HL-60/S4 treated with retinoic acid at 250 ng/mL for 4 days and 3 days (cell line): Measurements from ENCODE around the gene SLFN12L.
"Not testable (repeated sequence)": the region's sequence is repeated elsewhere in the genome, so short reads cannot be mapped to it uniquely, and the experiment has no call there.

Experiments used
- in situ Hi-C: fragments of 300-500 bp; cut with MboI; formaldehyde crosslinking; loops from 2 replicates; pipeline ENCODE4 v1.7.0; 2022; ENCODE audit warnings: low sequenced_read_pairs

The SLFN12L gene

DNA sequence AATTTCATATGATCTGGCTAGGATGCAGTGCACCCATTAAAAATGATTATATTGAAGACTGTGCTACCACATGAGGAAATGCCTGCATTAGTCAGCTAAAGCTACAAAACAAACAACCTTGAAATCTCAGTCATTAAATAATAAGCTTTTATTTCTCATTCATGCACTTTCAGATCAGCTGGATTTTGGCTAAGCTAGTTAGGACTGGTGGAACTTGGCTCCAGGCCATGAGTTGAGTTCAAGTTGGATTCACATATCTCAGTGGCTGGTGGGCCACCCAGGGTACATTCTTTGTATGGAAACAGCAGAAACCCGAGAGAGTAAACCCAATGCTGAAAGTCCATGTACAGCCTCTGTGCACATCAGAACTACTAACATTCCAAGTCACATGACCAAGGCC lies 6.4 kb upstream of the SLFN12L start:
- in situ Hi-C loops, result loop anchor here (25.0 kb wide), 1 partner anchor 382 kb away; no protein-coding TSS in a partner anchor

DNA sequence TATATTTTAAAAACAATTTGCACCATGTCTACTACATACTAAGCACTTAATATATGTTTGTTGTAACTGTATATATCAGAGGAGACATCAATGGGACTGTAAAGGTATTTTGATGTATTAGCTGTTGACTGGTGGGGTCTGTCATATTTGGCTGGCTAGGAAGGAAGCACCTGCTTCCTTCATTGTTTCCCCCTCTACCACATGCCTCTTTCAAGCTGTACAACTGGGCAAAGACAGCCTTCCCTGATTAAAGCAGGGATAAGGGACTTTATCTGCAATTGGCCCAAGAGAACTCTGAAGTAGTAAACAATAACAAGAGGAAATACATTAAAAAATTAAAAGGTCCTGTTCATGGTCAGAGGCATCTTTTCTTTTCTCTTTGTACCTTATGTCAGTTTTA lies 5.5 kb upstream of the SLFN12L start:
- in situ Hi-C loops, result loop anchor here (25.0 kb wide), 1 partner anchor 381 kb away; no protein-coding TSS in a partner anchor

DNA sequence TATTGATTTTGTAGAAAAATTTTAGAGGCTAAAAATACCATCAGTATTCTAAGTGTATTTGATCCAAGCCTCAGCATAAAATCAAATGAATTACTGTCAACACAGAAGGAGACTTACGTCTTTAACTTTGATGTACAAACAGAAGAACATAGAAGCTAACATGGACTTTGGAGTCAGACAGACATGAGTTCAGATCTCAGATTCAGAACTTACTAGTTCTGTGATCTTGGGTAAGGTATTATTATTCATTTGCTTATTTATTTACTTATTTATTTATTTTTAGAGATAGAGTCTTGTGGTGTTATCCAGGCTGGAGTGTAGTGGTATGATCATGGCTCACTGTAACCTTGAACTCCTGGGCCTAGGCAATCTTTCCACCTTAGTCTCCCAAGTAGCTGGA lies 4.0 kb upstream of the SLFN12L start:
- in situ Hi-C loops, result loop anchor here (25.0 kb wide), 1 partner anchor 379 kb away; no protein-coding TSS in a partner anchor

DNA sequence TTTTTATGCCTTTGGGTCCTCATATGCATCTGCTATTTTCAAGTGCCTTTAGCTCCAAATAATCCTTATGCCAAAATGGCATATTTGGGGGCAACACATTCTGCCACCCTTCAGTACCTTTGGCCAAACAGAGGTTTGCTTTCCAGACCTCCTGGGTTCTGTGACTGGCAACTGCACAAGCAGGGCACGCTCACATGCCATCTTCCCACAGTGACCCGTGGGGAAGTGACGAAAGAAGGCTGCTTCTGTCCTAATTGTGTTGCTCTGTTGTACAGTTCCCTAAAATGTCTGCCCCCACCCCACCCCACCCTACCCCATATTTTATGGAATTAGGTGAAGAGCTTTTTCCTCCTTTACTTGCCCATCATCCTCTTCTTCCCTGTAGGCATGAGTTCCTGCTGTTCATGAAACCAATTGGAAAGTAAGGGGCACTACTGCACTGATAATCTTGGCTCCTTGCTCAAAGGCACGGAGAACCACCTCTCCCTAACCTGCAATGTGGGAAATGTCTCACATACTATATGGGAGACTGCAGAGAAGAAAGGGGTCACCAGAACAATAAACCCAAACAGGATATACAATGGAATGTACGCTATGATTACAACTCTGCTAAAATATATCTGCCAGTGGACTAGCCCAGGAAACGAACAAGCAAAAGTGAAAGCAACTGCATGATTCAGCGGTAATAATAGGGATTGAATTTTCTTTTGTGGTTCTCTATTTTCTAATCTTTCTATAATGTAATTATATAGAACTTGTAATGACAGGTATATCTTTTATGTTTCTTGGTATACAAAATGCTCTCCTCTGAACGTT lies 3.3 kb upstream of the SLFN12L start:
- in situ Hi-C loops, result loop anchor here (25.0 kb wide), 1 partner anchor 378 kb away; no protein-coding TSS in a partner anchor

DNA sequence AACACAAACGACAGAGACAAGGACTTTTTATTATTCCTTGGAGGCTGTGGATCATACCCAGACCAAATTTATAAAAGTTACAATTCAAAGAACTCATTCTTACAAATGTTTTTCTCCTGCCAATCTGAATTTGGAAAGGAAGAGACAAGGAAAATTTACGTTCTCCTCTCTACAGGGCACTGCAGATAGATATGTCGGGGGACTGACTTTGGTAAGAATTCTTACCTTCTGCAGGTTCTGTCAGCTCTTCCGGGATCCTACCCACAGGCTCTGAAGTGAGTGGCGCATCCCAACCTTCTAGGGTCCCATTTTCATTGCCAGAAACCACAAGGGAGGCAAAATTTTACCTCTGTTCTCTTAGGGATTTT lies 2.2 kb upstream of the SLFN12L start:
- in situ Hi-C loops, result loop anchor here (10.0 to 25.0 kb wide), 2 partner anchors 225 to 377 kb away; no protein-coding TSS in a partner anchor

DNA sequence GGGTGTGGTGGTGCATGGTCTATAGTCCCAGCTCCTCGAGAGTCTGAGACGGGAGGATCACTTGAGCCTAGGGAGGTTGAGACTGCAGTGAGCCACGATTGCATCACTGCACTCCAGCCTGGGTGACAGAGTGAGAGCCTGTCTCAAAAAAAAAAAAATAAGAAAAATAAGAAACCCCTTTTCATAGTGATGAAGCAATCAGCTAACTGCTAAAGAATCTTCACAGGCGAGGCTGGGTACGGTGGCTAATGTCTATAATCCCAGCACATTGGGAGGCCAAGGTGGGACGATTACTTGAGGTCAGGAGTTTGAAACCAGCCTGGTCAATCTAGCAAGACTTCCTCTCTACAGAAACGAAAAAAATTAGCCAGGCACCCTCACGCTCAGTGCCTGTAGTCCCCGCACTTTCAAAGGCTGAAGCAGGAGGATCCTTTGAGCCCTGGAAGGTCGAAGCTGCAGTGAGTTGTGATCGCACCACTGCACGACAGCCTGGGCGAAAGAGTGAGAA lies 760 bp downstream of the SLFN12L start:
- in situ Hi-C loops, result loop anchor here (10.0 to 25.0 kb wide), 2 partner anchors 222 to 374 kb away; no protein-coding TSS in a partner anchor

DNA sequence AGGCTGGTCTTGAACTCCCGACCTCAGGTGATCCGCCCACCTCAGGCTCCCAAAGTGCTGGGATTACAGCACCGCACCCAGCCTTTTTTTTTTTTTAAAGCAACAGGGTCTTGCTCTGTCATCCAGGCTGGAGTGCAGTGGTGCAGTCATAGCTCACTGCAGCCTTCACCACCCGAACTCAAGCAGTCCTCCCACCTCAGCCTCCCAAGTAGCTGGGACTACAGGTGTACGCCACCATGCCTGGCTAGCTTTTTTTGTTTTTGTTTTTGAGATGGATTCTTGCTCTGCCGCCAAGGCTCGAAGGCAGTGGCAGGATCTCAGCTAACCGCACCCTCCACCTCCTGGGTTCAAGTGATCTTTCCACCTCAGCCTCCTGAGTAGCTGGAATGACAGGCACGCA lies 2.1 kb downstream of the SLFN12L start:
- in situ Hi-C loops, result loop anchor here (10.0 to 25.0 kb wide), 2 partner anchors 221 to 373 kb away; no protein-coding TSS in a partner anchor

DNA sequence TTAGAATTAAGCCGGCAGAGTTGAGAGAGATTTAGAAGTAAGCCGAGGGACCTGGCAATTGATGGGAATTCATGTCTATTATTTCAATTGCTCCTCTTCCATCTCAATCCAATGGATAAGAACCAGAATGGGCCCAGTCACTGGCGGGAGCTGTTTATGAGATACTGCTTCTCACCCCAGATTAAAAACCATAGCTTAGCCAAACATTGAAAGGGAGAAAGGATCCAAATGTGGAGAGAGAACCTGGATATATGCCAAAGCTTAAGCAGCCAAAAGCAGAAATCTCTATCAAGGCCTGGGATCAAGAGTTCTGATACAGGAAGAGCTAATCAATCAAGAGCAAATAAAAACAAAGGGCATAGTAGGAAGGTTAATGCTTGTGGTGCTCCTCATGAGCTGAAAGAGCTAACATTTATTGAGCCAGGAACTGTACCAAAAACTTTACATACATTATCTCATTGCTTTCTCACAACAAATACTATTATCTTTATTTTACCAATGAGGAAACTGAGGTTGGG lies 2.8 kb downstream of the SLFN12L start:
- in situ Hi-C loops, result loop anchor here (10.0 to 25.0 kb wide), 2 partner anchors 220 to 372 kb away; no protein-coding TSS in a partner anchor

DNA sequence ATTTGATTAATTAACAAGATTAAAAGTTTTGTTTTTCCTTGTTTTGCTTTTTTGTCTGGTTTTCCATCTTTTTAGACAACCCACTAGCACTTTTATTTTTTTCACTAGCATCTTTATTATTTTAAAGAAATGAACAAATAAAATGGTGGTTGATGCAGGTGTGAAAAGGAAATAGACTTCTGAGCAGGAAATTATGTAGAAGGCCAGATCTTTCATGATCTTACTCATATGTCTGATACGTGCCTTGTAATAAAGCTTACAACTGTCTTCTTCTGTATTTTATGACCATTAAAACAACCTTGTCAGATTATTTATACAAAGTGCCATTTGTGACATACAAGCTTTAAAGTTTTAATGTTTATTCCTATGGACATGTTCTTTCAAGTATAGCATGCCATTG lies 6.3 kb downstream of the SLFN12L start:
- in situ Hi-C loops, result loop anchor here (10.0 to 25.0 kb wide), 2 partner anchors 216 to 369 kb away; no protein-coding TSS in a partner anchor

DNA sequence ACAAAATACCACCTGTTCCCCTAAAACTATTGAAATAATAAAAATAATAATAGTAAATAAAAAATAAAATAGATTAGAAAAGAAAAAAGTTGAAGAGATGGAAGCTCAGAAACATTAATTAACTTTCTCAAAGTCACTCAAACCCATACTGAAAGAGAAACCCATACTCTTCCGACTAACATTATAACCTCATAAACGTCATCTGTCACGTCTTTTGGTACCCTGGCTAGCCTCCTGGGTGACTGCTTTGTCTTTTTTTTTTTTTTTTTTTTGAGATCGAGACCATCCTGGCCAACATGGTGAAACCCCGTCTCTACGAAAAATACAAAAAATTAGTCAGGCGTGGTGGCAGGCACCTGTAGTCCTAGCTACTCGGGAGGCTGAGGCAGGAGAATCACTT lies 7.6 kb downstream of the SLFN12L start:
- in situ Hi-C loops, result loop anchor here (10.0 to 25.0 kb wide), 2 partner anchors 215 to 368 kb away; no protein-coding TSS in a partner anchor

DNA sequence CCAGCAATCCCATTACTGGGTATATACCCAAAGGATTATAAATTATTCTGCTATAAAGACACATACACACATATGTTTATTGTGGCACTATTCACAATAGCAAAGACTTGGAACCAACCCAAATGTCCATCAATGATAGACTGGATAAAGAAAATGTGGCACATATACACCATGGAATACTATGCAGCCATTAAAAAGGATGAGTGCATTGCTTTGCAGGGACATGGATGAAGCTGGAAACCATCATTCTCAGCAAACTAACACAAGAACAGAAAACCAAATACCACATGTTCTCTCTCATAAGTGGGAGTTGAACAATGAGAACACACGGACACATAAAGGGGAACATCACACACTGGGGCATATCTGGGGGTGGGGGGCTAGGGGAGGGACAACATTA lies 8.2 kb downstream of the SLFN12L start:
- in situ Hi-C loops, result loop anchor here (25.0 kb wide), 1 partner anchor 367 kb away; no protein-coding TSS in a partner anchor

DNA sequence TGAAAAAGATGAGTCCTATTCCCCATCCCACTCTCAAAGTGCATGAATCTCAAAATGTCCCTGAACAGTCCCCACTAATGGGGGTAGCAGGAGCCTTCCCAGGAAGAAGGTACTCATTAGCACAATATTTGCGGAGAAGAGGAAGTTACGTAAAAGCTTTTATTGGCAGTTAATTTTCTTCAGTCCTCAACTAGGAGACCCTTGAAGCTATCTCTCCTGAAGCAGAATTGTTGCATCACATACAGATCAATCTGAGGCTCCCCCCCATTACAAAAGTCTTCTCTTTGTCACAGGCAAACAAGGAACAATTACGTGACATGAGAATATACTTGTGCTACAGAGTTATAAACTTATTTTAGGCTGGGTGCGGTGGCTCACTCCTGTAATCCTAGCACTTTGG lies 14.2 kb downstream of the SLFN12L start:
- in situ Hi-C loops, result no loop called here

DNA sequence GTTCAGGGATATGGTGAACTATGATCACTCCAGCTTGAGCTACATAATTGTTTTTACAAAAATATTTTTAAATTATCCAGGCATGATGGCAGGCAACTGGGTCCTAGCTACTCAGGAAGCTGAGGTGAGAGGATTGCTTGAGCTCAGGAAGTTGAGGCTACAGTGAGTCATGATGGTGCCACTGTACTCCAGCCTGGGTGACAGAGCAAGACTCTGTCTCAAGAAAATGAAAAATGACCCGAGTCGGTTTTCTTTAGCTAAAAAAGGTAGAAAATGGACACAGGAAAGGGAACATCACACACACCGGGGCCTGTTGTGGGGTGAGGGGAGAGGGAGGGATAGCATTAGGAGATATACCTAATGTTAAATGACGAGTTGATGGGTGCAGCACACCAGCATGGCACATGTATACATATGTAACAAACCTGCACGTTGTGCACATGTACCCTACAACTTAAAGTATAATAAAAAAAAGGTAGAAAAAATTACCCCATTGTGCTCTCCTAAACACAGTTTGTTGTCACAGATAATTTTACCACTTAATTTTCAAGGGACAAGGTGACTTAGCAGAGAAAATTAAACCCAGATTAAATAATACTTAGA lies 15.7 kb downstream of the SLFN12L start:
- in situ Hi-C loops, result not testable (repeated sequence)

DNA sequence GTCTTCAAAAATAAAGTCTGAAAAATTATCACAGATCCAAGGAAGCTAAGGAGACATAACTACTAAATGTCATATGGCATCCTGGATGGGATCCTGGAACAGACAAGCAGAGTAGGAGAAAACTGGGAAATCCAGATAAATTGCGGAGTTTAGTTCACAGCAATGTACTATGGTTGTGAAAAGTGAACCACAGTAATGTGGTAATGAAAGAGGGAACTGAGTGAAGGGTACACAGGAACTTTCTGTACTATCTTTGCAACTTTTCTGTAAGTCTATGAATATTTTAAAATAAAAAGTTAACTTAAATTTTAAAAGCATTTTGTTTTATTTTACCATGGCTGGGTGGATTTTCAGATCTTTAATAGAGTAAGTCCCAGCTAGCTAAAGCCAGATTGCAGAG lies 16.3 kb downstream of the SLFN12L start:
- in situ Hi-C loops, result no loop called here

DNA sequence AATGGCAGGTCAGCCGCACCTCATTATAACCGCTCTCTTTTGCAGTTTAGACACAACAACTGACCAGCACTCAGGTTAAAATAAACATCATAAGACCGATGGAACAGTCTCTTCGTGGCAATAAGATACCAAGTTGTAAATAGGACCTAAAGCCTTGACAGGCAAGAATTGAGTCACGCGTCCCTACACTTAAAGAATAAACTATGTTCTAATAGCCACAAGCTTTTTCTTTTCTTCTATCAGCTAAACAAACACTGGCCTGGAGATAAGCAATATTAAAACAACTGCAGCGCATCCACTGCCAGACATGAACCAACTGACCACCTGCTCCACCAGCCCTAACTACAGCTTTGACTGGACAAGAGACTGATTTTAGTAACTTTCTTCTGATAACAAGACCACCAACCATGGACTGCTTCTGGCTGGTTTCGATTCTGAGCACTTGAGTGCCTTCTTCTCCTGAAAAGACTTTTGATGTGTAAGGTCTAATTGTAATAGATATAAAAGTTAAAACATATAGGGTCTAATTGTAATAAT lies 17.5 kb downstream of the SLFN12L start:
- in situ Hi-C loops, result no loop called here

DNA sequence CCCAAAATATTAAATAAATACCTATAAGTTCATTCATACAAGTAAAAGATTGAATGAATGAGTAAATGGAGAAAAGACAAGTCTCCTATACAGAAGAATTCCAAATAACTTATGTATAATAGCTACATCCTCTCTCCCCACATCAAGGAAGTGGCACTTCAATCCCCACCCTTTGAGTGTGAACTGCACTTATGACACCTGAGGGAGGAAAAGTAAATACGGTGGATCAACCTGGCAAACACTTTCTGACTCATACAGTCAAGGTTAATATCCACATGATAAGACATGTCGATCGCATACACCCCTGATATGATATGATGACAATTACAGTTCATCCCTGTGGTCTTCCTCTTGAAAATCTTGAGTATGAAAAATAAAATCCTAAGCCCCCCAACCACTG lies 18.0 kb downstream of the SLFN12L start:
- in situ Hi-C loops, result no loop called here

DNA sequence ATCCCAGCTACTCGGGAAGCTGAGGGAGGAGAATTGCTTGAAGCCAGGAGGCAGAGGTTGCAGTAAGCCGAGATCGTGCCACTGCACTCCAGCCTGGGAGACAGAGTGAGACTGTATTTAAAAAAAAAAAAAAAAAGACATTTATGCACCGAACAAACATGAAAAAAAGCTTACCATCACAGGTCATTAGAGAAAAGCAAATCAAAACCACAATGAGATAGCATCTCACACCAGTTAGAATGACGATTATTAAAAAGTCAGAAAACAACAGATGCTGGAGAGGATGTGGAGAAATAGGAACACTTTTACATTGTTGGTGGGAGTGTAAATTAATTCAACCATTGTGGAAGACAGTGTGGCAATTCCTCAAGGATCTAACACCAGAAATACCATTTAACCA lies 19.0 kb downstream of the SLFN12L start:
- in situ Hi-C loops, result not testable (repeated sequence)

DNA sequence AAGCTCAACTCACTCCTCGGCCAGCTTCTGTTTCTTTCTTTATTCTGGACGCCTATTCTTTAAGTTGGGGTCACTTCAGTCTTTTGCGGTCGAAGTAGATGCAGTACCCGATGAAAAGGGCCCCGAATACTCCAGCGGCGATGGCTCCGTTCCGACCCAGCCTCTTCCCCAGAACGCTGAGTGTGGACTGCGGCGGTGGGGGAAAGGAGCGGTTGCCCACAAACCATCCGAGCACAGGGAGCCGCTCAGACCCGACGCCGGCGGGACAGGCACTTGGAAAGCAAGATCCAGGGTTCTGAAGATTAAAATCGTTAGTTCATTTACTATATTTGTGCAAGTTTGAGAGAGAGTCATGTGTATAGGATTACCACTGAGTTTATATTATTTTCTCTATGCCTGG lies 22.5 kb downstream of the SLFN12L start:
- in situ Hi-C loops, result no loop called here

DNA sequence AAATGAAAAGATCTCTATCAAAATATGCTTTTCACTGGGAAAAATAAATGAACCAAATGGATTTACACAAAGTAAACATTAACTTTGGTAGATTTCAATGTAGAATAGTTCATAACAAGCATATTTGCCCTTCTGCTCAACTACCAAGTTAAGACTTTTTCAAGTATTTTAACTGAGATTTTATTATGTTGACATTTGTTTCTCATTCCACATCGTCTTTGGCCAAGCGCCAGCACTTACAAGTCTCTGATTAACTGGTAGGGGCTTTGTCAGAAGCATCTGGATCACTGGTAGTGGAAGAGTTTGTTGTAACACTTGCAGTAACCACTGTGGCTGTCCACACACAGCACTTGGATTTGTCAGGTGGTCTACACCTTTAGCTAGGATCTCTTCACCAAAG lies 22.9 kb downstream of the SLFN12L start:
- in situ Hi-C loops, result no loop called here

DNA sequence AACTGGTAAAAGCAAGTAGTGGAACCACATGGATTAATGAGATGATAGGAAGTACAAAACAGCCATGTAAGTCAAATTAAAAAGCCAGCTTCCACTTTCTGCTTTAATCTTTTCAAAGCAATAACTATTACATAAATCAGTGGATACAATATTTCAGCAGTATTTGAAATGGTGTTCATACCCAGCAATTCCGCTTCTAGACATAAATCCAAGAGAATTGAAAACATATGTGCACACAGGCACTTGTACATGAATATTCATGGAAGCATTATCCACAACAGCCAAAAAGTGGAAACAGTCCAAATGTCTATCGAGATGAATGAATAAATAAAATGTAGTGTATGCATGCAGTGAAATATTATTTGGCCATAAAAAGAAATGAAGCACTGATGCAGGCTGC lies 27.4 kb downstream of the SLFN12L start:
- in situ Hi-C loops, result no loop called here

DNA sequence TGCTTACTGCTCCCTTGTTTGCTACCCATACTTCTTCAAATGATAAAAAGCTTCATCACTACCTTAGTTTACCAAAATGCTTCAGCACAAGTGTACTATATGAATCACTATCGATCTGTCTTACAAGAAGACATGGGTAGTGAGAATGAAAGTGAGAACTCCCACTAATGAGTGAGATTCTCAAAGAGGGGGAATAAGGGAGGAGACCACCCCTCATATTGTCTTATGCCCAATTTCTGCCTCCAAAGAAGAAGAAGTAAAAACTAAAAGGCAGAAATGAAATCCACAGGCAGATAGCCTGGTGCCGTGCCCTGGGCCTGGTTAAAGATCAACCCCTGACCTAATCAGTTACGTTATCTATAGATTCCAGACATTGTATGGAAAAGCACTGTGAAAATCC lies 29.8 kb downstream of the SLFN12L start:
- in situ Hi-C loops, result not testable (repeated sequence)
